GM23248 (cell line): ENCODE data around the gene XRCC6. TPM values are rescaled to one million over a fixed set of nuclear protein-coding genes. Genes with fewer than 3 reads are reported as not detected.

ENCODE experiments used
- DNase-seq: peaks from one replicate; pipeline ENCODE4 v3.0.0-alpha.2; 2015
- H2AFZ ChIP-seq: fragments of 200-600 bp; sonication (generic); 2 replicates; pipeline ENCODE4 v1.6.1; 2016; ENCODE audit warnings: antibody characterized with exemption
- H3F3A ChIP-seq: fragments of 200-600 bp; sonication (generic); 2 replicates; pipeline ENCODE4 v1.6.1; 2016; ENCODE audit warnings: mild to moderate bottlenecking, antibody characterized with exemption, mixed run types; ENCODE audit not compliant: insufficient read depth
- H3K27ac ChIP-seq: fragments of 200-600 bp; sonication (generic); 2 replicates; pipeline ENCODE4 v1.5.1; 2016; ENCODE audit warnings: mild to moderate bottlenecking
- H3K27me3 ChIP-seq: fragments of 200-600 bp; sonication (generic); replicated peaks from 2 replicates; pipeline ENCODE4 v1.6.1; 2016; ENCODE audit warnings: mild to moderate bottlenecking; ENCODE audit not compliant: insufficient read depth
- H3K36me3 ChIP-seq: fragments of 200-600 bp; sonication (generic); 2 replicates; pipeline ENCODE4 v1.6.1; 2016; ENCODE audit warnings: low read depth, mild to moderate bottlenecking
- H3K4me1 ChIP-seq: fragments of 200-600 bp; sonication (generic); 2 replicates; pipeline ENCODE4 v1.6.1; 2016; ENCODE audit warnings: mild to moderate bottlenecking; ENCODE audit not compliant: insufficient read depth
- H3K4me2 ChIP-seq: fragments of 200-600 bp; sonication (generic); one replicate; pipeline ENCODE4 v1.6.1; 2016; ENCODE audit warnings: mild to moderate bottlenecking; ENCODE audit not compliant: unreplicated experiment
- H3K4me3 ChIP-seq: fragments of 200-600 bp; sonication (generic); 2 replicates; pipeline ENCODE4 v1.5.1; 2016; ENCODE audit warnings: mild to moderate bottlenecking
- H3K79me2 ChIP-seq: fragments of 200-600 bp; sonication (generic); 2 replicates; pipeline ENCODE4 v1.6.1; 2016; ENCODE audit warnings: mild to moderate bottlenecking; ENCODE audit not compliant: insufficient read depth
- H3K9ac ChIP-seq: fragments of 200-600 bp; sonication (generic); 2 replicates; pipeline ENCODE4 v1.6.1; 2016; ENCODE audit warnings: mild to moderate bottlenecking
- H3K9me2 ChIP-seq: fragments of 200-600 bp; sonication (generic); 2 replicates; pipeline ENCODE4 v1.6.1; 2016; ENCODE audit warnings: mixed run types, mild to moderate bottlenecking, moderate library complexity; ENCODE audit not compliant: insufficient read depth
- H3K9me3 ChIP-seq: fragments of 200-600 bp; sonication (generic); one replicate; pipeline ENCODE4 v1.6.1; 2017; ENCODE audit warnings: low read depth
- H4K20me1 ChIP-seq: fragments of 200-600 bp; sonication (generic); 2 replicates; pipeline ENCODE4 v1.6.0; 2016; ENCODE audit not compliant: insufficient read depth
- EZH2 ChIP-seq: fragments of 200-600 bp; sonication (generic); IDR thresholded peaks from 2 replicates; pipeline ENCODE4 v1.6.1; 2018; ENCODE audit warnings: antibody characterized with exemption, mild to moderate bottlenecking; ENCODE audit not compliant: insufficient read depth, poor library complexity, severe bottlenecking
- EZH2phosphoT487 ChIP-seq: fragments of 200-600 bp; sonication (generic); IDR thresholded peaks from 2 replicates; pipeline ENCODE4 v1.6.1; 2018; ENCODE audit warnings: antibody characterized with exemption, moderate library complexity, mild to moderate bottlenecking, low read depth; ENCODE audit not compliant: insufficient read depth
- WGBS, 2 experiments: methylation state at CpG; one replicate each; pipeline ENCODE4 v1.1.6; 2015 to 2017; ENCODE audit warnings: low lambda C conversion rate in 2 of 2, low coverage in 1 of 2; ENCODE audit errors: missing lambda C conversion rate in 2 of 2; 5-methylcytosine and 5-hydroxymethylcytosine counted together
- in situ Hi-C: fragments of 300-500 bp; cut with MboI; formaldehyde crosslinking; loops from 2 replicates; pipeline ENCODE4 v1.15.0; 2020
- polyA plus RNA-seq: library from polyadenylated mRNA; unstranded; fragments of >200 nt; fragmentation: Nextera tagmentation; extraction: Ambion mirVana; gene quantifications from 2 replicates; pipeline ENCODE4 v1.2.1, GENCODE V29; 2016
- total RNA-seq: library from RNA; depleted of rRNA; stranded (reverse); fragments of >200 nt; shearing (Covaris generic); gene quantifications from 2 replicates; pipeline ENCODE4 v1.2.3, GENCODE V29; 2014

The XRCC6 gene
- total and polyA plus RNA-seq, 2 experiments from 2014 or later: 288 to 319 TPM

DNA sequence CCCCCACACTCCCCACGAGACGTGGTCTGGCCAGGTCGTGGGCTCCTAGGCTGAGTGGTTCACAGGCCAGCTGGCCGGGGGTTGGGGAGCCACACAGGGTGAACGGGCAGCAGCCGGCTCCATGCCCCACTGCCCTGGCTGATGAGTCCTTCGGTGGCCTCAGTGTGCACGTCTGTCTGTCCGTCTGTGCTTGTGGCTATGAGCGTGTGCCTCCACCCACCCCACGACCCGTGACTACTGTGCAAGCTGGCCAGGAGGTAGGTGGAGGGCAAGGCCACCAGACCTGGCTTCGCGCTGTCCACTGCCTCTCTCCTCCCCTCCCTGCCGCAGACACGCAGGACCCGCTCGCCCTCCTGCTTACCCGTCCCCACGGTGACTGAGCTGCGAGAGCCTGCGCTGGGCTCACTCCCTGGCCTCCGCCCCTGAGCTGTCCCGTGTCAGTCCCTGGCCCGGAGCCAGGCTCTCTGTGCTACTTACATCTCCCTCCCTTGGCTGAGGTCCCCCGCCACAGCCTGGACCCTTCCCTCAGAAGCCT, 46.2 kb upstream of the XRCC6 start:
- H3K9me2 ChIP-seq: no peaks in the 10 kb centered on the region
- no peak for TF ChIP-seq EZH2phosphoT487
- no peak for TF ChIP-seq EZH2
- DNase-seq: peak; percentile 35
- H3K4me1 ChIP-seq: no peaks in the 10 kb centered on the region
- 68 to 69% methylated on average over 24 to 25 of the region's 26 CpGs for WGBS, 2 experiments
- H3F3A ChIP-seq: no peaks in the 10 kb centered on the region
- H3K36me3 ChIP-seq: no peaks in the 10 kb centered on the region; the same call in 1 of the 2 replicates
- no peaks in the 10 kb centered on the region for H3K79me2 ChIP-seq
- H3K4me2 ChIP-seq: no peak overlapping the region
- H4K20me1 ChIP-seq: no peaks in the 10 kb centered on the region
- H3K9me3 ChIP-seq: no peaks in the 10 kb centered on the region
- no peak overlapping the region for H2AFZ ChIP-seq
- no peak overlapping the region for H3K4me3 ChIP-seq
- H3K27me3 ChIP-seq: no peaks in the 10 kb centered on the region
- in situ Hi-C loops: no loop called here
- H3K9ac ChIP-seq: no peak overlapping the region
- no peak overlapping the region for H3K27ac ChIP-seq

DNA sequence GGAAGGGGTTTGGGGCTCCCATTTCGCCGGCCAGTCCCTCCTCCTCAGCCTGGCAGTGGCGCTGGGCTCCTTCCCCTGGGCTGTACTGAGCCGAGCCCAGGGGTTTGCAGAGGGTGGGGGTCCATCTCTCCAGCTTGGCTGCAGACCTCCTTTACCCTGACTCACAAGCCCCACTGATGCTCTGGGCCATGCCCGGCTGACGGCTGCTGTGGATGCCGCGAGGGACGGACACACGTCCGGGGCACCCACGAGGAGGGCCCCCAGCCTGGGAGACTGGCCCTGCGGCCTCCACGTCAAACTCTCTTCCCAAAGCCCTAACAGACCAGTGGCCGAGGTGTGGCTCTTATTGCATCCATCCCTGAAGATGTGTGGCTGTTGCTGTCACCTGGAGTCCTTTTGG, 45.6 kb upstream of the XRCC6 start:
- WGBS, 2 experiments: 79 to 80% methylated on average over 15 of the region's 15 CpGs
- Histone ChIP-seq H2AFZ (no peak overlapping the region), H3K4me1 (no peaks in the 10 kb centered on the region), H3F3A (no peaks in the 10 kb centered on the region), H3K79me2 (no peaks in the 10 kb centered on the region), H3K27me3 (no peaks in the 10 kb centered on the region), H3K27ac (no peak overlapping the region), H3K36me3 (no peaks in the 10 kb centered on the region; the same call in 1 of the 2 replicates), H3K4me3 (no peak overlapping the region), H3K9me3 (no peaks in the 10 kb centered on the region), H4K20me1 (no peaks in the 10 kb centered on the region), H3K9ac (no peak overlapping the region), H3K9me2 (no peaks in the 10 kb centered on the region), H3K4me2 (no peak overlapping the region)
- DNase-seq: no peak
- no peak for TF ChIP-seq EZH2phosphoT487
- TF ChIP-seq EZH2: no peak
- in situ Hi-C loops: no loop called here

- no peaks in the 10 kb centered on the region for H3K9me3 ChIP-seq
- TF ChIP-seq EZH2phosphoT487 (no peak), EZH2 (no peak)
- no peaks in the 10 kb centered on the region; the same call in 1 of the 2 replicates for H3K36me3 ChIP-seq
- no peaks in the 10 kb centered on the region for H3F3A ChIP-seq
- H3K4me2 ChIP-seq: no peak overlapping the region
- no peak overlapping the region for H3K4me3 ChIP-seq
- H3K4me1 ChIP-seq: no peaks in the 10 kb centered on the region
- no peaks in the 10 kb centered on the region for H3K27me3 ChIP-seq
- H3K79me2 ChIP-seq: no peaks in the 10 kb centered on the region
- H4K20me1 ChIP-seq: no peaks in the 10 kb centered on the region
- no peak overlapping the region for H2AFZ ChIP-seq
- H3K27ac ChIP-seq: no peak overlapping the region
- in situ Hi-C loops: no loop called here
- WGBS, 2 experiments: 71 to 73% methylated on average over 9 of the region's 9 CpGs
- no peaks in the 10 kb centered on the region for H3K9me2 ChIP-seq
- H3K9ac ChIP-seq: no peak overlapping the region
- DNase-seq: peak; percentile 62
Observed at GRCh38 chr22:41576877-41577276, 44.2 kb upstream of the XRCC6 start.

DNA sequence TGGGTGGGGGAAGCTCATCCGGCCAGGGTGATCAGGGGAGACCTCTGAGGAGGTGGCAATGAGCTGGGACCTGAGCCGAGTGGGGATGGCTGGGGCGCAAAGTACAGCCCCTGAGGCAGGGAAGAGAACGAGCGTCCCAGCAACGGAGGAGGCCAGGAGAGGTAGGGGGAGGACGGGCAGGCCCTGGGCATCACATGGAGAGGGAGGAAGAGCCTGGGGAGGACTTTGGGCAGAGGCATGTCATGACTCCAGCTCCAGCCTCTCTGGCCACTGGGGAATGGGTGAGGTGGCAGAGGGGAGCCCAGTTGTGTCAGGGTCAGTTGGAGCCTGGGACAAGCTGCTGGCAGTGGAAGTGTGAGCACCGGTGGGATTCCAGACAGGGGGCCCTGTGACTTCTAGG, 43.0 kb upstream of the XRCC6 start:
- no peak overlapping the region for H3K9ac ChIP-seq
- H3K9me3 ChIP-seq: no peaks in the 10 kb centered on the region
- 84 to 89% methylated on average over 8 of the region's 8 CpGs for WGBS, 2 experiments
- no peaks in the 10 kb centered on the region for H3K4me1 ChIP-seq
- no peaks in the 10 kb centered on the region; the same call in 1 of the 2 replicates for H3K36me3 ChIP-seq
- no peak overlapping the region for H3K4me2 ChIP-seq
- H3K79me2 ChIP-seq: no peaks in the 10 kb centered on the region
- no peak overlapping the region for H3K27ac ChIP-seq
- TF ChIP-seq EZH2: no peak
- no peaks in the 10 kb centered on the region for H3K9me2 ChIP-seq
- DNase-seq: no peak
- no peaks in the 10 kb centered on the region for H3K27me3 ChIP-seq
- H3F3A ChIP-seq: no peaks in the 10 kb centered on the region
- H4K20me1 ChIP-seq: no peaks in the 10 kb centered on the region
- no peak overlapping the region for H2AFZ ChIP-seq
- in situ Hi-C loops: no loop called here
- no peak overlapping the region for H3K4me3 ChIP-seq

DNA sequence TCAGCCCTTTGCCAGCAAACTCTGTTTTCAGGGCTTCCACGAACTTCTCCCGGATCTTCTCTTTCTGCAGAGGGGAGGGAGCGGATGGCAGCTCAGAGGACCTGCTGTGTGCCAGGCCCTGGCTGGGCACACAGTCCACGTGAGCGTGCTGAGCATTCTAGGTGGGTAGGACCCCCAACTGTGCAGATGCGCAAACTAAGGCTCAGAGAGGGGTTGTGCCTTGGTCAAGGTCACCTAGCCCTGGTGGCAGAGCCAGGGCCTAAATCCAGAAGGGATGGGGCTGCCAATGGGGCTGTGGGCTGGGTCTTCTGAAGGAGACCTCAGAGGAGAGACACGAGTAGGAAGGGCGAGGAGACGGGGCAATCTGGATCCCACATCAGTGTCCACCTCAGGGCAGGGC, 42.3 kb upstream of the XRCC6 start:
- H3K9ac ChIP-seq: no peak overlapping the region
- H2AFZ ChIP-seq: no peak overlapping the region
- TF ChIP-seq EZH2phosphoT487 (no peak), EZH2 (no peak)
- no peaks in the 10 kb centered on the region for H3K27me3 ChIP-seq
- no peaks in the 10 kb centered on the region; the same call in 1 of the 2 replicates for H3K79me2 ChIP-seq
- H3F3A ChIP-seq: no peaks in the 10 kb centered on the region
- H3K4me1 ChIP-seq: no peaks in the 10 kb centered on the region
- H3K36me3 ChIP-seq: peaks cover 4% of the 10 kb centered on the region; the same call in 1 of the 2 replicates
- H3K4me3 ChIP-seq: no peak overlapping the region
- DNase-seq: no peak
- H3K9me2 ChIP-seq: no peaks in the 10 kb centered on the region
- 97 to 98% methylated on average over 9 of the region's 9 CpGs for WGBS, 2 experiments
- H3K4me2 ChIP-seq: no peak overlapping the region
- no peaks in the 10 kb centered on the region for H3K9me3 ChIP-seq
- H3K27ac ChIP-seq: no peak overlapping the region
- in situ Hi-C loops: no loop called here
- H4K20me1 ChIP-seq: no peaks in the 10 kb centered on the region
